Activated CD4-positive, alpha-beta T cell treated with anti-CD3 and anti-CD28 coated beads, Interleukin-10, Interleukin-2, amounts not matched to agents 100 ng/mL and 50 ng/mL, durations not matched to agents 16 hours and 8 hours (primary cell): ENCODE data around the gene LRRC63.
"Not testable (repeated sequence)": the region's sequence is repeated elsewhere in the genome, so short reads cannot be mapped to it uniquely, and the experiment has no call there.

ENCODE experiments used
- DNase-seq: peaks from one replicate; pipeline ENCODE4 v3.0.0-alpha.2; 2020

Gene LRRC63, protein sequence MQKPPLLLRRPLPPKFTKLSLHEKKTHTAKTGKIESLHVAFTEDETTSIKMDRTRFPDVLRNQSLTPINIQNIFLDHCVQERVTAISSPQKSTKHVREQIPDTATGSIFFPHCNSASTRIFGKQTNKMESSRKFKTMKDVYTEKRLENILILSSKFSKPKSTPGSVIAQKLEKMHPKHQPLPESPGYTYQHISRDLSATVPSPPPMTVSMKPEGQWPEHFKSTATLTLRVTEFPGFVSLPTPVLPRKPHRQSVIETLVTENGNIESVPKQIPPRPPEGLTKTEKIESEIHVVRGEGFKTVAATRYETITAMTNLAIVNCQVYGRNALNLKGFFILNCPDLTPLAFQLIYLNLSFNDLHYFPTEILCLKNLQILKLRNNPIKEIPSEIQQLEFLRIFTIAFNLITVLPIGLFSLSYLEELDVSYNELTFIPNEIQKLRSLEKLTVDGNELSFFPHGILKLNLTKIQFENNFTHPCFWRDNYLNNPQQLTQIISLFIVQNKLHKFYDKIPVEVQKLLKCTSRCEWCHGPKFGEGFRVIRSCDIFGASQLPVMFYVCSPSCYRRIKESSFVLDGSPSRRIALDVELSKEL

GRCh38 chr13:46211483-46212351 lies at the start of gene LRRC63:
Gene LRRC63, plus strand, starts transcription at chr13:46211928. Its CDS starts 1,107 bp downstream, at chr13:46213035.
- peak; percentile 92 for DNase-seq

GRCh38 chr13:46162741-46163140 lies 49.0 kb upstream of the LRRC63 start:
- not testable (repeated sequence) for DNase-seq

DNA sequence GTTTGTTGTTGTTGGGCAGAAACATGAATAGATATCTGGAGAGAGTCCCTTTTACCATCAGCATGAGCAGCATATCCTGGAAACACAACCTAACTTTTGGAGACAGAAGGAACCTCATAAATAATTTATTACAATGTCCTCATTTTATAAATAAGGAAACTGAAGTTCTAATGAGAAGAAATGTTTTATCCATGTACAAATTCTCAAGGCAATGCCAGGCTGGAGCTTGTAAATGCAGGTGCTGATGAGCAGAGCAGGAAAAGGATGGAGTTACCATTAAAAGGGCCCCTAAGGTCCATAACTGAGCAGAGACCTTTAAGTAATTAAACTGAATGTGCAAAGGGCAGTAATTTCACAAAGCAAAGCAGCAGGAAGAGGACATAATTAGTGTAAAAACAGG lies 47.1 kb upstream of the LRRC63 start:
- DNase-seq = no peak

- peak; percentile 88 for DNase-seq
These were observed 46.1 kb upstream of the LRRC63 start for GRCh38 chr13:46165485-46166223.

GRCh38 chr13:46166224-46166584 lies 45.5 kb upstream of the LRRC63 start:
- no peak for DNase-seq

GRCh38 chr13:46166947-46167610 lies 44.6 kb upstream of the LRRC63 start:
- DNase-seq = no peak

DNA sequence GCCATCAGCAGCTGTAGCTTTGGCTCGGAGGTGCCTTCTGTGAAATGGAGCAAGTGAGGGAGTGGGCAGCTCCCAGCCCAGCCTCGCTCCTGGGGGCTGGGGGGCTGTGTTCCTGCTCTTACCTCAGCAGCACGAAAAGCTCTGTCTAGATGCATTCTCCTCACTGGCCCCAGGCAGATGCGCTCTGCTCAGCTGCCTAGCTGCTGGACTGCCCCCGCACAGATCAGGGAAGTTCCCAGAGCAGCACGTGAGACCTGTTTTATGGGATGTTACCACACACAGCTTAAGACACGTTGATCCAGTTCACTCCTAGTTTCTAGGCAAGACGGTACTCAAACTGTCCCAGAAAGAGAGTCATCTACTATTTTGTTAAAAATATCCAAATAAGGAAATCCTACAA lies 43.4 kb upstream of the LRRC63 start:
- DNase-seq = peak; percentile 56

GRCh38 chr13:46168783-46169182 lies 42.9 kb upstream of the LRRC63 start:
- peak; percentile 56 for DNase-seq

DNA sequence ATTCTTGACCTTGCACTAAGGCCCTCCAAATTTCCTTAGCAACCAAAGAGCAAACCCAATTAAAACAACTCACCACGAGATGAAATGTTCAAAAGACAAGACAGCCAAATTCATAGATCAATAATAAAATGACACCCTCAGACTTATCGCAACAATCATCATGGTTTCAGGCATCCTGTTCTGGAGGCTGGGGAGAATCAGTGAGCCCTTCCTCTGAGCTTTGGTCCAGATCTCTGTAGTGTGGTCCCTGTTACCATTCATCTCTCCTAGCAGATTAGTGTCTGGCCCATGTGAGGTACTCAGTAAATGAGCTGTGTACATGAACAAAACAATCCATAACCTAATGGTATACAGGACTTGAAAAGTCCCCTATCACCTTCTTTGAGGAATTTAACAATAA lies 42.0 kb upstream of the LRRC63 start:
- no peak for DNase-seq

DNA sequence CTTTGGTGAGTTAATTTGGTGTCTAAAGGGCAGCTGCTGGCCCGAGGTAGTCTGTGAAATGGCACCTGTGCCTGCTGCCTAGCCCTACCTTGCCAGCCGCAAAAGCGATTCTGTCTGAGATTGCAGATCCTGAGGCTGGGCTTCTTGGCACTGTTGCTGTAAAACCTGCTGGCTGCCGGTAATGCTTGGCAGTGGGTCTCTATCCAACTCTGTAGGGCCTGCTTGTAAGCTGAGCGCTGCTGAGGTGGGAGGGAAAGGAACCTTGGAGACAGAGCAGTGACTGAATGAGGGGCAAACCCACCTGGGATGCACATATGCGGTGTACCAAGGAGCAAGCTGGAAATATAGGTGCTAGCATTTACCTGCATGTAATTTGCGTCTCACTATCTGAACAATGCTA lies 41.5 kb upstream of the LRRC63 start:
- no peak for DNase-seq

DNA sequence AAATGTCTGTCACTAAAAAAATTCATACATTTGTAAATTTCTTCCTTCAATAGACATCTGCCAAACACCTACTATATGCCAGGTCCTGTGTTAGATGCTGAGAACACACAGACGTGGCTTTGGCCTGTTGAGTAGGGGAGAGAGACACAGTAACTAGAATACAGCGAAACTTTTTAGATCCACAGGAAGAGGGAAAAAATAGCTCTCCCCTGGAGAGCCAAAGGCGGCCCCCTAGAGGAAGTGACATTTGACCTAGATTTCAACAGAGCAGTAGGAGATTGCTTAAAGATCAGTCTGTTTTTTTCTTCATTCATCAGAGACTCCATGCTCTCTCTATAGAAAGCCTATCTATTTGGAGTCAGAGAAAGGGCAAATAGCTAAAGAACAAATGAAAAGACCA lies 41.0 kb upstream of the LRRC63 start:
- peak; percentile 55 for DNase-seq

DNA sequence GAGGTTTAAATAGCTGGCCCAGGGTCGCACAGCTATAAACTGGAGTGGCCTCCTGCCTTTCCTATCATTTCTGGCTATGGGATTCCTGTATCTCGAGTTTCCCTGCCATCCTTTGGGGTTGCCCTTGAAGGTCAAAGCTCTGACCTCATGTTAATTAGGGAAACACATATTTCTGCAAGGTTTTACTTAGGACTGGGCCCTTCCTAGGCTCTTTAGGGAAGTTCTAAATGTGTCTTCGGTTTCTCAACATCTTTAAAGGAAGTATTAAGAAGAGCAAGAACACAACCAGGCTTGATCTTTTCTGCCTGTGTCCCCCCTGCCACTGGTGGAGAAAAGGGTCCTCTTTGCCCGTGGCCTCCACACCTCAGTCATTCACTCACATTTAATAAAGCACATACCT lies 40.5 kb upstream of the LRRC63 start:
- no peak for DNase-seq

DNA sequence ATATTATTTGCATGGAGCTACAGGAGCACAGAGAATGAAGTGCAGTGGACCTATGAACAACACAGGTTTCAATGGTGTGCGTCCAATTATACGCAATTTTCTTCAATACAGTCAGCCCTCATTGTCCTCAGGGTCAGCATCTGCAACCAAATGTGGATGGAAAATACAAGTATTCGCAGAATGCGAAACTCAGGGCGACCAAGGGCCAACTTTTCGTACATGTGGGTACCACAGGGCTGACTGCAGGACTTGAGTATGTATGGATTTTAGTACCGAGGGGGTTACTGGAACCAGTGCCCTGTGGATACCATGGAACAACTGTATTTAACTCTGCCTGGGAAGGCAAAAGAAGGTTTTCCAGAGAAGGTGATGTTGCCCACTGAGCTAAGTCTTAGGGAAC lies 40.0 kb upstream of the LRRC63 start:
- no peak for DNase-seq

- peak; percentile 85 for DNase-seq
These were observed 39.2 kb upstream of the LRRC63 start for GRCh38 chr13:46172531-46172991.

DNA sequence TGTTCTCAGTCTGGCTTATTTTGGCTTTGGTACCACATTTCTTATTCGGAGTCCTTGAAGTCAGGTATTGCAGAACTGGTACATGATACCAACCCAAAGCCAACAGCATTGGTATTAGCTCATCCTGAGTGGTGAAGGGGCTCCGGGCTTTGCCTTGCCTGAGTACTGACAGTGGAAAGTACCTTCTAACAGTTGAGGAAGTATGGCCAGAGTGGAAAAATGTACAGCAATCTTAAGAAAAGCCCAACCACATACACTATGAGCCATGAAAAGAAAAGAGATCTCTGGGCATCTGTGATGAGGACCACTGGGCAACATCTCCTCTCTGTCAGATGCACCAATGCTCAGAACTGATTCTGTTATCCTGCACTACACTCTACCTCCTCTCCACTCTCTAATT lies 38.1 kb upstream of the LRRC63 start:
- peak; percentile 79 for DNase-seq

DNA sequence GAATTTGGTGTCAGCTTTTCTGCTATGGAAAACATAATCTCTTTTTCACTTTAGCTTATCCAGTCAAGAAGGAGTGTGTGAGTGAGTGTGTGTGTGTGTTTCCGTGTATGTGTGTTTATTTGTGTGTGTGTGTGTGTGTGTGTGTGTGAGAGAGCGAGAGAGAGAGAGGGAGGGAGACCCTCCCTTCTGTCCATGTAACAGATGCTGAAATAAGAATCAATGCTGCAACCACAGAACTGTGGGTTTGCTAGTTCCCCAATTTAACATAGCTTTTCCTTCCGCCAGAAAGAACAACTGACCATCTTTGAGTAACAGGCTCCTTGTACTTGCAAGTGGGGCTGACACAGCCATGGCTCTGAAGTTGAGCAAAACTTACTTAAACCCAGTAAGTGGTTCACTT lies 35.0 kb upstream of the LRRC63 start:
- DNase-seq = peak; percentile 72

GRCh38 chr13:46178143-46178542 lies 33.6 kb upstream of the LRRC63 start:
- no peak for DNase-seq

GRCh38 chr13:46178821-46179220 lies 32.9 kb upstream of the LRRC63 start:
- DNase-seq = no peak

- peak; percentile 87 for DNase-seq
These were observed 32.2 kb upstream of the LRRC63 start for GRCh38 chr13:46179491-46179908.

DNA sequence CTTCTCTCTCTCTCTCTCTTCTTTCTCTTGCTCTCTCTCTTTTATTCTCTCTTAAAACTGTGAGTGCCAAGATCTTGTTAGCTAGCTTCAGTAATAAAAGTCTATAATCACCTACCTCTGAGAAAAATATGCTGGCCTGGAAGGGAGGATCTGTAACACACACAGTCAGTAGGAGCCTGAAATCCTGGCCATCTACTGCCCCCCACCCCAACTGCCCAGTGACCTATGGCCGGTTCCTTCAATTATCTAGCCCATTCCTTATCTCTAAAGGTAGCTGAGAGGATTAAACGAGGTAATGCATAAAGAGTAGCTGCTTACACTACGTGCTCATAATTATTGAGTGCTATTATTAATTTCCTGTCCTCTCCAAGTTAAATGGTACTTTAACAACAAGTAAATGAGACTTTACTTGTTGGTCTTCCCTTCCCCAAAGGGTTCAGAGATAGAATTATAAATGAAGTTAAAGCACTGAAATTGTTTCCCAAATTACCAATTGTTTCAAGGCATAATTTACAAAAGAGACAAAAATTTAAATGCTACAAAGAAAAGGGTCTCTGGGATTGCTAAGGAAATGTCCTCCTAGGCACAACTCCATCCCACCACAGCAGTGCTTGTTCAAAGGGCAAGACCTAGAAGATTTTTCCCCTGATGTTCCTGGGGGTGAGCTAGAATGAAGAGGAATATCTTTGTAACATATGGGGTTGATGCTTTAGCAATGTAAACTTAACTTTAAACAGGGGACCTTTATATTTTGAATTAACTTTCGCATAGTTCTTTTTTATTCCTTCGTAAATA lies 31.6 kb upstream of the LRRC63 start:
- no peak for DNase-seq

DNA sequence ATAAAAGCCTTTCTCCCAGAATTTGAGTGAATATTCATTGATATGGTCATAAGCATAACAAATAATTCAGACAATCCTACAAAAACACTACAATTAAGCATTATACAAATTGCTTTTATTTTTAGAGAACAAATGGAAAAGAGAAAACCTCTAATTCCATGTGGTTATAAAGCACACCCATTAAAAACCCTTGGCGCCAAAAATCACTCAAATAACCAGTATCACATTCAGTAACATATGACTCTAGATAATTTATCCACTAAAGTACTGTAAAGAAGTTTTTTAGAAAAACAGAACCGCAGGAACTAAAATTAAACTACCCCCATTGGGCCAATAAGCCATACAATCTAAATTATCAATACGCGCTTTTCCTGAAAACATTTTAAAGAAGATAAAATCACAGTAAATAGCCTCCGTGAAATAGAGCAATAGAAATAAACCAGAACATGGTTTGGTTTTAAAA lies 30.3 kb upstream of the LRRC63 start:
- DNase-seq = no peak
